ENCODE results near the gene PTPRK.

DNA sequence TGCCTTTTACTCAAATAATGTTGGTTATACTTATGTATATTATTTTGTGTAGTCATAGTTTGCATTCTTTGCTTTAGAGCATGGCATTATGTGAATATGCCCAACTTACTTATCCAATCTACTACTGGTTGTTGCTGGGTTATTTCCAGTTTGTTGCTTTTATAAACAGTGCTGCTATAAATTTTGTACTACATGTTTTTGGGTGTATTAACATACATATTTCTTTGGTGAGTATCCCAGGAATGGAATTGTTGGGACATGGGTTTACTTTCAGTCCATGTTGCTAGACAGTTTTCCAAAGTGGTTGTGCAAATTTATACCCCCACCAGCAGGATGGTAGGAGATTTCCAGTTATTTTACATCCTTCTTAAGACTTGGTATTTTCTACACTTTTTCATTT is 462.5 kb downstream of the PTPRK start:
- TF ChIP-seq CTCF (conservative IDR thresholded peaks at IDR 0.05) (no peak), ZFX (IDR thresholded peaks at IDR 0.05) (no peak)
